Measurements from ENCODE around the gene RMI2. TPM values are rescaled to one million over a fixed set of nuclear protein-coding genes. Genes with fewer than 3 reads are reported as not detected.

Gene RMI2
- total and polyA plus RNA-seq, 9 of the 15 experiments (the other 6 are each of a cell fraction or from before 2014, with no cell fraction given) = 8.0 to 43.4 (median 32.5) TPM

DNA sequence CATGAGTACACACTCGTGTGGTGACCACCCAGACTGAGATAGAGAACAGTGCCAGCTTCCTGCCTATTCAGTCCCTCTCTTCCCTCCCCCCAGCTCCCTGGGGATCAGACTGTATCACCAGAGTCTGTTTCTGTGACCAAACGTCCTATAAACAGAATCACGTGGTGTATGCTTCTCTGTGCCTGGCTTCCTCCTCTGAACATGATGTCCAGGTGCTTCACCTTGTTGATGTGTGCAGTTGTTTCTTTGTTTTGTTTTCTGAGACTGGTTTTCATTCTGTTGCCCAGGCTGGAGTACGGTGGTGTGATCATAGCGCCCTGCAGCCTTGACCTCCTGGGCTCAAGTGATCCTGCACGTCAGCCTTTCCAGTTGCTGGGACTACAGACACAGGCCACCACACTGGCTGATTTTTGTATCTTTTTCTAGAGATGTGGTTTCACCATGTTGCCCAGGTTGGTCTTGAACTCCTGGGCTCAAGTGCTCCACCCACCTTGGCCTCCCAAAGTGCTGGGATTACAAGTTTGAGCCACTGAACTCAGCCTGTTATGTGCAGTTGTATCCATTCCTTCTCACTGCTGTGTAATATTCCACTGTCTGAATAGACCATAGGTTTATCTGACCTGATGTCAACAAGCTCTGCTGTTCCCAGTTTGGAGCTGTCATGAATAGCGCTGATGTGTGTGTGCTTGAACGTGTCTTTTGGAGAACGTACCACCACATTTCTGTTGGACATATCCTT, 35.2 kb upstream of the RMI2 start:
- Histone ChIP-seq H3K27me3 (ENCODE audit: control insufficient read depth in 2 of 2, insufficient read depth in 2 of 2, low read length in 2 of 2) (peaks cover 0 to 6% of the 10 kb centered on the region in 2 experiments; a peak in 2 of 5 replicates), H3K27ac (ENCODE audit: extremely low read depth, low read depth, low read length) (no peak overlapping the region), H3K9me1 (ENCODE audit: control insufficient read depth, insufficient read depth, low read length) (no peaks in the 10 kb centered on the region), H3K9me3 (replicated peaks; ENCODE audit: control insufficient read depth, insufficient read depth, low read depth, low read length) (no peaks in the 10 kb centered on the region), H4K20me1 (replicated peaks; ENCODE audit: control insufficient read depth, insufficient read depth, low read length) (no peaks in the 10 kb centered on the region), H2AFZ (ENCODE audit: low read depth, low read length) (peak overlapping the region; percentile 54), H3K4me1 (replicated peaks in 1 of 2; ENCODE audit: control insufficient read depth in 2 of 2, insufficient read depth in 2 of 2, low read length in 2 of 2) (peaks cover 11 to 25% of the 10 kb centered on the region in 2 experiments; a peak in 3 of 5 replicates), H3K79me2 (ENCODE audit: control insufficient read depth, insufficient read depth, low read length) (no peaks in the 10 kb centered on the region), H3K36me3 (ENCODE audit: control insufficient read depth, insufficient read depth, low read length) (no peaks in the 10 kb centered on the region), H3K4me2 (ENCODE audit: insufficient read depth, low read length) (no peak overlapping the region), H3K4me3 (no peak overlapping the region), H3K9ac (ENCODE audit: insufficient read depth in 1 of 2, low read depth in 2 of 2, low read length in 2 of 2) (no peak overlapping the region; a peak in 1 of 4 replicates)
- no peak for ATAC-seq
- TF ChIP-seq, protein P1, sequence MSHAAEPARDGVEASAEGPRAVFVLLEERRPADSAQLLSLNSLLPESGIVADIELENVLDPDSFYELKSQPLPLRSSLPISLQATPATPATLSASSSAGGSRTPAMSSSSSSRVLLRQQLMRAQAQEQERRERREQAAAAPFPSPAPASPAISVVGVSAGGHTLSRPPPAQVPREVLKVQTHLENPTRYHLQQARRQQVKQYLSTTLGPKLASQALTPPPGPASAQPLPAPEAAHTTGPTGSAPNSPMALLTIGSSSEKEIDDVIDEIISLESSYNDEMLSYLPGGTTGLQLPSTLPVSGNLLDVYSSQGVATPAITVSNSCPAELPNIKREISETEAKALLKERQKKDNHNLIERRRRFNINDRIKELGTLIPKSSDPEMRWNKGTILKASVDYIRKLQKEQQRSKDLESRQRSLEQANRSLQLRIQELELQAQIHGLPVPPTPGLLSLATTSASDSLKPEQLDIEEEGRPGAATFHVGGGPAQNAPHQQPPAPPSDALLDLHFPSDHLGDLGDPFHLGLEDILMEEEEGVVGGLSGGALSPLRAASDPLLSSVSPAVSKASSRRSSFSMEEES (CRISPR knock-in tag; IDR thresholded peaks at IDR 0.05) = peak; percentile 69
- TF ChIP-seq, protein P2, sequence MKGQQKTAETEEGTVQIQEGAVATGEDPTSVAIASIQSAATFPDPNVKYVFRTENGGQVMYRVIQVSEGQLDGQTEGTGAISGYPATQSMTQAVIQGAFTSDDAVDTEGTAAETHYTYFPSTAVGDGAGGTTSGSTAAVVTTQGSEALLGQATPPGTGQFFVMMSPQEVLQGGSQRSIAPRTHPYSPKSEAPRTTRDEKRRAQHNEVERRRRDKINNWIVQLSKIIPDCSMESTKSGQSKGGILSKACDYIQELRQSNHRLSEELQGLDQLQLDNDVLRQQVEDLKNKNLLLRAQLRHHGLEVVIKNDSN (CRISPR knock-in tag; IDR thresholded peaks at IDR 0.05) = peak; percentile 48; the same call in 1 of the 2 replicates
- peak; percentile 42; the same call in 1 of the 2 replicates for TF ChIP-seq TOE1 (IDR thresholded peaks at IDR 0.05; ENCODE audit: borderline replicate concordance)
- no peak for TF ChIP-seq TOE1 (CRISPR knock-in tag; IDR thresholded peaks at IDR 0.05; ENCODE audit: borderline replicate concordance, low read depth)
- TF ChIP-seq, protein P3, sequence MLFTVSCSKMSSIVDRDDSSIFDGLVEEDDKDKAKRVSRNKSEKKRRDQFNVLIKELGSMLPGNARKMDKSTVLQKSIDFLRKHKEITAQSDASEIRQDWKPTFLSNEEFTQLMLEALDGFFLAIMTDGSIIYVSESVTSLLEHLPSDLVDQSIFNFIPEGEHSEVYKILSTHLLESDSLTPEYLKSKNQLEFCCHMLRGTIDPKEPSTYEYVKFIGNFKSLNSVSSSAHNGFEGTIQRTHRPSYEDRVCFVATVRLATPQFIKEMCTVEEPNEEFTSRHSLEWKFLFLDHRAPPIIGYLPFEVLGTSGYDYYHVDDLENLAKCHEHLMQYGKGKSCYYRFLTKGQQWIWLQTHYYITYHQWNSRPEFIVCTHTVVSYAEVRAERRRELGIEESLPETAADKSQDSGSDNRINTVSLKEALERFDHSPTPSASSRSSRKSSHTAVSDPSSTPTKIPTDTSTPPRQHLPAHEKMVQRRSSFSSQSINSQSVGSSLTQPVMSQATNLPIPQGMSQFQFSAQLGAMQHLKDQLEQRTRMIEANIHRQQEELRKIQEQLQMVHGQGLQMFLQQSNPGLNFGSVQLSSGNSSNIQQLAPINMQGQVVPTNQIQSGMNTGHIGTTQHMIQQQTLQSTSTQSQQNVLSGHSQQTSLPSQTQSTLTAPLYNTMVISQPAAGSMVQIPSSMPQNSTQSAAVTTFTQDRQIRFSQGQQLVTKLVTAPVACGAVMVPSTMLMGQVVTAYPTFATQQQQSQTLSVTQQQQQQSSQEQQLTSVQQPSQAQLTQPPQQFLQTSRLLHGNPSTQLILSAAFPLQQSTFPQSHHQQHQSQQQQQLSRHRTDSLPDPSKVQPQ (CRISPR knock-in tag; IDR thresholded peaks at IDR 0.05; ENCODE audit: borderline replicate concordance) = no peak
- TF ChIP-seq, protein P4, sequence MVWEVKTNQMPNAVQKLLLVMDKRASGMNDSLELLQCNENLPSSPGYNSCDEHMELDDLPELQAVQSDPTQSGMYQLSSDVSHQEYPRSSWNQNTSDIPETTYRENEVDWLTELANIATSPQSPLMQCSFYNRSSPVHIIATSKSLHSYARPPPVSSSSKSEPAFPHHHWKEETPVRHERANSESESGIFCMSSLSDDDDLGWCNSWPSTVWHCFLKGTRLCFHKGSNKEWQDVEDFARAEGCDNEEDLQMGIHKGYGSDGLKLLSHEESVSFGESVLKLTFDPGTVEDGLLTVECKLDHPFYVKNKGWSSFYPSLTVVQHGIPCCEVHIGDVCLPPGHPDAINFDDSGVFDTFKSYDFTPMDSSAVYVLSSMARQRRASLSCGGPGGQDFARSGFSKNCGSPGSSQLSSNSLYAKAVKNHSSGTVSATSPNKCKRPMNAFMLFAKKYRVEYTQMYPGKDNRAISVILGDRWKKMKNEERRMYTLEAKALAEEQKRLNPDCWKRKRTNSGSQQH (CRISPR knock-in tag; IDR thresholded peaks at IDR 0.05) = no peak
- TF ChIP-seq RAD51 (IDR thresholded peaks at IDR 0.05; ENCODE audit: borderline replicate concordance, low read depth) = peak; percentile 42; the same call in 1 of the 2 replicates
- peak; percentile 65 for TF ChIP-seq ZNF146 (CRISPR knock-in tag; IDR thresholded peaks at IDR 0.05; ENCODE audit: unreplicated experiment)
- in situ Hi-C loops (cut with MboI) = no loop called here
- BruUV-seq (replicated peaks) = no TSS peak
- POLR2A ChIA-PET = interaction anchor here (1.0 kb wide), 1 partner anchor 10 kb away, joined by 4 read pairs; no protein-coding TSS in a partner anchor
- no peak for DNase-seq (ENCODE audit: extremely low read depth in 1 of 4, low spot score in 3 of 4)
- 48% methylated on average over 9 of the region's 9 CpGs for WGBS (ENCODE audit: insufficient coverage, low coverage, missing lambda C conversion rate)
- CTCF ChIA-PET (ENCODE audit: low intra/inter-chr PET ratio) = no interaction called here
- FAIRE-seq = peak; percentile 37
- intact Hi-C loops (cut with micrococcal nuclease) = no loop called here
